Subcutaneous abdominal adipose tissue (tissue), 5 donors: ENCODE results near the gene ITGAV.

Experiments used
- H3K27ac ChIP-seq: one replicate; pipeline ENCODE4 v1.7.0; 2013; ENCODE audit warnings: low read depth, mild to moderate bottlenecking, inconsistent platforms, low read length, moderate library complexity
- H3K27me3 ChIP-seq, 5 donors: one replicate each; pipeline ENCODE4 v1.7.0; 2013; ENCODE audit warnings: low read length in 5 of 5, inconsistent platforms in 1 of 5; ENCODE audit not compliant: control insufficient read depth in 5 of 5, insufficient read depth in 4 of 5
- H3K36me3 ChIP-seq, 5 donors: one replicate each; pipeline ENCODE4 v1.7.0; 2013; ENCODE audit warnings: low read length in 5 of 5; ENCODE audit not compliant: control insufficient read depth in 5 of 5, insufficient read depth in 5 of 5
- H3K4me1 ChIP-seq, 5 donors: one replicate each; pipeline ENCODE4 v1.7.0; 2013; ENCODE audit warnings: low read length in 5 of 5, mild to moderate bottlenecking in 3 of 5, moderate library complexity in 1 of 5; ENCODE audit not compliant: control insufficient read depth in 5 of 5, insufficient read depth in 5 of 5
- H3K4me3 ChIP-seq, 5 donors: one replicate each; pipeline ENCODE4 v1.7.0; 2013; ENCODE audit warnings: low read length in 5 of 5, low read depth in 1 of 5
- H3K9ac ChIP-seq, 5 donors: one replicate each; pipeline ENCODE4 v1.7.0; 2013; ENCODE audit warnings: low read length in 5 of 5, mild to moderate bottlenecking in 4 of 5, moderate library complexity in 3 of 5
- H3K9me3 ChIP-seq, 5 donors: one replicate each; pipeline ENCODE4 v1.7.0; 2013; ENCODE audit warnings: low read length in 5 of 5; ENCODE audit not compliant: control insufficient read depth in 5 of 5
- donor health status: healthy.
- donor health status: healthy.
- donor health status: healthy.
- donor health status: healthy.
- donor health status: healthy.

Gene ITGAV

GRCh38 chr2:186572705-186573104 is 17.2 kb upstream of the ITGAV start:
- no peak overlapping the region for H3K27ac ChIP-seq
- H3K4me3 ChIP-seq = no peak overlapping the region

GRCh38 chr2:186573531-186573930 is 16.3 kb upstream of the ITGAV start:
- H3K9me3 ChIP-seq = no peaks in the 10 kb centered on the region
- H3K27ac ChIP-seq = no peak overlapping the region
- no peak overlapping the region for H3K9ac ChIP-seq
- peaks cover 0 to 13% (median 7%) of the 10 kb centered on the region in 5 donors for H3K4me1 ChIP-seq
- H3K4me3 ChIP-seq = no peak overlapping the region
- no peaks in the 10 kb centered on the region for H3K27me3 ChIP-seq
- no peaks in the 10 kb centered on the region for H3K36me3 ChIP-seq

More at GRCh38 chr2:186572705-186573104, 17.2 kb upstream of the ITGAV start:
- Histone ChIP-seq H3K9me3 (no peaks in the 10 kb centered on the region), H3K36me3 (no peaks in the 10 kb centered on the region), H3K9ac (no peak overlapping the region), H3K4me1 (peaks cover 0 to 13% (median 7%) of the 10 kb centered on the region in 5 donors), H3K27me3 (no peaks in the 10 kb centered on the region)

GRCh38 chr2:186575302-186575701 is 14.6 kb upstream of the ITGAV start:
- H3K27ac ChIP-seq = no peak overlapping the region
- H3K9ac ChIP-seq = no peak overlapping the region
- H3K4me3 ChIP-seq = no peak overlapping the region
- H3K27me3 ChIP-seq = no peaks in the 10 kb centered on the region
- H3K9me3 ChIP-seq = no peaks in the 10 kb centered on the region
- peaks cover 0 to 13% (median 7%) of the 10 kb centered on the region in 5 donors for H3K4me1 ChIP-seq
- H3K36me3 ChIP-seq = no peaks in the 10 kb centered on the region

- H3K9ac ChIP-seq = no peak overlapping the region
- H3K4me1 ChIP-seq = peaks cover 0 to 13% (median 7%) of the 10 kb centered on the region in 5 donors
- no peak overlapping the region for H3K27ac ChIP-seq
- H3K36me3 ChIP-seq = no peaks in the 10 kb centered on the region
- no peaks in the 10 kb centered on the region for H3K27me3 ChIP-seq
- H3K4me3 ChIP-seq = no peak overlapping the region
- H3K9me3 ChIP-seq = no peaks in the 10 kb centered on the region
These were observed 14.0 kb upstream of the ITGAV start for GRCh38 chr2:186575856-186576255.

GRCh38 chr2:186576614-186577013 is 13.2 kb upstream of the ITGAV start:
- Histone ChIP-seq H3K36me3 (no peaks in the 10 kb centered on the region), H3K9me3 (no peaks in the 10 kb centered on the region), H3K4me1 (peaks cover 0 to 13% (median 7%) of the 10 kb centered on the region in 5 donors), H3K4me3 (no peak overlapping the region), H3K27me3 (no peaks in the 10 kb centered on the region), H3K27ac (no peak overlapping the region), H3K9ac (no peak overlapping the region)

- peaks cover 0 to 9% (median 5%) of the 10 kb centered on the region in 5 donors for H3K4me1 ChIP-seq
- H3K36me3 ChIP-seq = no peaks in the 10 kb centered on the region
- H3K9ac ChIP-seq = no peak overlapping the region
- H3K27me3 ChIP-seq = no peaks in the 10 kb centered on the region
- no peak overlapping the region for H3K27ac ChIP-seq
- no peak overlapping the region for H3K4me3 ChIP-seq
- no peaks in the 10 kb centered on the region for H3K9me3 ChIP-seq
These were observed 7.2 kb upstream of the ITGAV start for GRCh38 chr2:186582698-186583097.

GRCh38 chr2:186584053-186584452 is 5.8 kb upstream of the ITGAV start:
- H3K27me3 ChIP-seq = no peaks in the 10 kb centered on the region
- no peak overlapping the region for H3K27ac ChIP-seq
- H3K9ac ChIP-seq = no peak overlapping the region
- H3K9me3 ChIP-seq = no peaks in the 10 kb centered on the region
- H3K4me1 ChIP-seq = peaks cover 2 to 15% (median 11%) of the 10 kb centered on the region in 5 donors
- no peak overlapping the region for H3K4me3 ChIP-seq
- H3K36me3 ChIP-seq = no peaks in the 10 kb centered on the region

- Histone ChIP-seq H3K4me3 (no peak overlapping the region), H3K4me1 (peaks cover 2 to 31% (median 26%) of the 10 kb centered on the region in 5 donors), H3K9ac (no peak overlapping the region), H3K27me3 (no peaks in the 10 kb centered on the region), H3K36me3 (no peaks in the 10 kb centered on the region), H3K27ac (peak overlapping the region; percentile 95), H3K9me3 (no peaks in the 10 kb centered on the region)
These were observed 1.4 kb upstream of the ITGAV start for GRCh38 chr2:186588421-186588820.

GRCh38 chr2:186588940-186589611 is 780 bp upstream of the ITGAV start:
- H3K27ac ChIP-seq = peak overlapping the region; percentile 95
- H3K4me3 ChIP-seq = peak overlapping the region; percentile 79 to 91 (median 89)
- H3K36me3 ChIP-seq = no peaks in the 10 kb centered on the region
- H3K27me3 ChIP-seq = no peaks in the 10 kb centered on the region
- peaks cover 2 to 31% (median 26%) of the 10 kb centered on the region in 5 donors for H3K4me1 ChIP-seq
- peak overlapping the region; percentile 88 to 98 (median 95) for H3K9ac ChIP-seq
- no peaks in the 10 kb centered on the region for H3K9me3 ChIP-seq

- Histone ChIP-seq H3K9ac (peak overlapping the region; percentile 94 to 98 (median 96)), H3K27ac (peak overlapping the region; percentile 95), H3K9me3 (no peaks in the 10 kb centered on the region), H3K27me3 (no peaks in the 10 kb centered on the region), H3K4me1 (peaks cover 2 to 31% (median 30%) of the 10 kb centered on the region in 5 donors), H3K4me3 (peak overlapping the region; percentile 84 to 95 (median 90)), H3K36me3 (no peaks in the 10 kb centered on the region)
These were observed 498 bp downstream of the ITGAV start for GRCh38 chr2:186590350-186590758.
